Measurements from ENCODE around the gene MYO7A.

GRCh38 chr11:77148963-77149715, 21.1 kb downstream of the MYO7A start:
- TF ChIP-seq EZH2 (IDR thresholded peaks at IDR 0.05; ENCODE audit: low read depth, unreplicated experiment) (no peak), REST (IDR thresholded peaks at IDR 0.05; ENCODE audit: unreplicated experiment) (no peak), CTCF (conservative IDR thresholded peaks at IDR 0.05; ENCODE audit: low read depth in 2 of 2) (no peak), JUNB (IDR thresholded peaks at IDR 0.05; ENCODE audit: unreplicated experiment) (no peak), POLR2AphosphoS5 (IDR thresholded peaks at IDR 0.05; ENCODE audit: low read depth) (no peak)
